AG09319 (cell line): ENCODE results near the gene ARHGAP10.
A peak's percentile ranks its signal among the peaks of the same experiment; 100 is the strongest.

Experiments used
- DNase-seq: peaks from one replicate; pipeline ENCODE4 v3.0.0-alpha.2; 2010; ENCODE audit warnings: low read depth; ENCODE audit errors: extremely low read depth
- TF ChIP-seq, protein P1 (sequence below): IDR thresholded peaks from 2 replicates; pipeline ENCODE4 v1.5.1; 2011; ENCODE audit warnings: low read depth, mild to moderate bottlenecking, inconsistent platforms, low read length, moderate library complexity

ARHGAP10 gene

DNA sequence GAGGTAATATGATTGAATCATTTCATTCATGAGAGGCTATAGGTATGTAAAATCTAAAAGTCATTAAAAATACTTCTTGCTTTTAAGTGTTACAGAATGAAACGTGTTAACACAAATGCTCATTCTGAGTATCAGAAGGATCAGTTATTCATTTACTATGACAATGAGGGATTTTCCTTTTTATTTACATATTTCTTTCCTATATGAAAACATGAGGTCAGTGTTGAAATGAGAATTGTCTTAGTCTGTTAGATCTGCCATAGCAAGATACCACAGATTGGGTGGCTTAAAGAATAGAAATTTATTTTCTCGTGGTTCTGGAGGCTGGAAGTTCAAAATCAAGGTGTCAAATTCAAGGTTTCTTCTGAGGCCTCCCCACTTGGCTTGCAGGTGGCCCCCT lies 181.2 kb downstream of the ARHGAP10 start:
- TF ChIP-seq, protein P1, sequence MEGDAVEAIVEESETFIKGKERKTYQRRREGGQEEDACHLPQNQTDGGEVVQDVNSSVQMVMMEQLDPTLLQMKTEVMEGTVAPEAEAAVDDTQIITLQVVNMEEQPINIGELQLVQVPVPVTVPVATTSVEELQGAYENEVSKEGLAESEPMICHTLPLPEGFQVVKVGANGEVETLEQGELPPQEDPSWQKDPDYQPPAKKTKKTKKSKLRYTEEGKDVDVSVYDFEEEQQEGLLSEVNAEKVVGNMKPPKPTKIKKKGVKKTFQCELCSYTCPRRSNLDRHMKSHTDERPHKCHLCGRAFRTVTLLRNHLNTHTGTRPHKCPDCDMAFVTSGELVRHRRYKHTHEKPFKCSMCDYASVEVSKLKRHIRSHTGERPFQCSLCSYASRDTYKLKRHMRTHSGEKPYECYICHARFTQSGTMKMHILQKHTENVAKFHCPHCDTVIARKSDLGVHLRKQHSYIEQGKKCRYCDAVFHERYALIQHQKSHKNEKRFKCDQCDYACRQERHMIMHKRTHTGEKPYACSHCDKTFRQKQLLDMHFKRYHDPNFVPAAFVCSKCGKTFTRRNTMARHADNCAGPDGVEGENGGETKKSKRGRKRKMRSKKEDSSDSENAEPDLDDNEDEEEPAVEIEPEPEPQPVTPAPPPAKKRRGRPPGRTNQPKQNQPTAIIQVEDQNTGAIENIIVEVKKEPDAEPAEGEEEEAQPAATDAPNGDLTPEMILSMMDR, result no peak
- DNase-seq, result no peak

DNA sequence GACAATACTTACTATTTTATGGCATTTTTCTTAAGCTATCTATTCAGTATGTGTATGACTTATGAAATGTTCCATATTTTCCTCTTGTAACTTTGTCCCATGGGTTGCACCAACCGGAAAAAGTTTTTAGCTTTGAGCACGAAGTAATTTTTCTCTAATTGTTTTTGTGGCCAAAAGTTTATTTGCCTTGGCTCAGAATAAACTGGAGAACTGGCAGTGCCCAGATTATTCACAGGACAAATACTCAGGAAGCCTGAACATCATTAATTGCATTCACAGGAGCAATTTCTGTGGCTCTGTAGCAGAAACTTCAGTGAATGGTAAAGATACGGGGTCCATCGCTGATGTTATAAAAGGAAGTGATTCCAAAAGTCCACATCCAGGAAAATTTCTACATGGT lies 184.5 kb downstream of the ARHGAP10 start:
- DNase-seq, result peak; percentile 7
- TF ChIP-seq, protein P1, result no peak

DNA sequence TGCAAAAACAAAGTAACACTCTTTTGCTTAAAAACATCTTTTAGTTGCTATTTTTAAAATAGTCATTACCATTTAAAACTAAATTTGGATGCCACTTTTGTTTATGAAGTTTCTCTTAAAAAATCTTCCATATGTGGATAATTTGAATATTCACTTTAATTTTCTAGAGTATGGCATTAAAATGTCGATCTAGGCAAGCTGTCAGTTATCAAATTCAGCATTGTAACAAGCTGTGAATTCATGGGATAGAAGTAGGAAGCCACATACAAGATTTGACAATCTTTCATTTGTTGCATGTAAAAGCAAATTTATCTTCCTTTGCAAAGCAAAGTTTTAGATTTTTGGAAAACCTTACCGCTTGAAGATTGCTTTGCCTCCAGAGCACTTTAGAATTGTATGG lies 191.5 kb downstream of the ARHGAP10 start:
- DNase-seq, result no peak
- TF ChIP-seq, protein P1, result no peak

DNA sequence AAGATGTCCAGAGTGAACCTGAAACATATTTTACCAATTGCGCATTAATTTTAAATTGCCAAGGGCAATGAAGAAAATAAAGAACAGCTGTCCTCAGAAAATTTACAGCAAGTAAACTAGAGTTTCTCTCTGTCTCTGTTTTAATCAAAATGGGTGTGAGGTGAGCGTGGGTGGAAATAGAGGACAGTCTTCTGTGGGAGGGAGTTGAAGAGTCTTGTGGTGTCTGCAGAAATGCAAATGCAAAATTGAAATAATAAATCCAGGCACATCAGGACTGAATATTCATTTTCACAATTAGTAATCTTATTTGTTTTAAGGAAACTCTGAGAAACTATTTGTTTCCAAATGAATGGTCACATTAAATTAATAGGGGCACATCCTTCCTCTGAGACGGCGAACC lies 192.0 kb downstream of the ARHGAP10 start:
- TF ChIP-seq, protein P1, result no peak

DNA sequence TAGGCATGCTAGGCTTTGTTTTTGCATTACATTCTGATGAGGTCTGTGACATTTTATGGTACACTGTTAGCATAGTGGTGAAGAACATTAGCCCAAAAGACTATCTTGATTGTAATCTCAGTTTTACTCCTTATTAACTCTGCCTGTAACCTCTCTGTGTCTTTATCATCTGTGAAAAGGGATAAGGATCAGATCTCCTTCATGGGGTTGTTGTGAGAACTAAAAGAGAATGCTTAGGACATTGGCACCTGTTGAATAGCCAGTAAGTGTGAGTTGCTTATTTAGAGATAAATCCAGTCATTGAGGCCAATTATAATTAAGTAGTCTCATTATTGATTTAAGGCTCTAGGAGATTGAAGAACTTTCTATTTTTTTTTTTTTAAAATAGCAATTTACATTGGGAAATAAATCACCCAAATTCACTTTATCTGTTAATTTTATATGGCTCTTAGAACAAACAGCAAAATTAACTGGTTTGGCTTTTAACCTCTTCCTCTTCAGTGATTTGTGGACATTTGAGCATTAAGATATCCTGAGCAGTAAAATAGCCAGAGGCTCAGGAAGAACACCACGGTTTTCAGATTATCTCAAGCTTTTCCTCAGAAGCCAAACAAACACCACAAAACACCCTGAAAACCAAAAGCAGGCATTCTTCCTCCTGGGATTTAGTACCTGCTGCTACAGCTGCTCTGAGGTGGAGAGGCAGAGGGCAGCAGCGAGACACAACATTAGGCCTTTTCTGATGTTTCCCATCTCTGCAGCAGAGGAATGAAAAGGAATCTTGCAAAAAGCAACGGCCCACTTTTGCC lies 192.9 kb downstream of the ARHGAP10 start:
- TF ChIP-seq, protein P1, result peak; percentile 44
- no peak for DNase-seq

More for the DNA sequence above, 192.0 kb downstream of the ARHGAP10 start:
- no peak for DNase-seq

DNA sequence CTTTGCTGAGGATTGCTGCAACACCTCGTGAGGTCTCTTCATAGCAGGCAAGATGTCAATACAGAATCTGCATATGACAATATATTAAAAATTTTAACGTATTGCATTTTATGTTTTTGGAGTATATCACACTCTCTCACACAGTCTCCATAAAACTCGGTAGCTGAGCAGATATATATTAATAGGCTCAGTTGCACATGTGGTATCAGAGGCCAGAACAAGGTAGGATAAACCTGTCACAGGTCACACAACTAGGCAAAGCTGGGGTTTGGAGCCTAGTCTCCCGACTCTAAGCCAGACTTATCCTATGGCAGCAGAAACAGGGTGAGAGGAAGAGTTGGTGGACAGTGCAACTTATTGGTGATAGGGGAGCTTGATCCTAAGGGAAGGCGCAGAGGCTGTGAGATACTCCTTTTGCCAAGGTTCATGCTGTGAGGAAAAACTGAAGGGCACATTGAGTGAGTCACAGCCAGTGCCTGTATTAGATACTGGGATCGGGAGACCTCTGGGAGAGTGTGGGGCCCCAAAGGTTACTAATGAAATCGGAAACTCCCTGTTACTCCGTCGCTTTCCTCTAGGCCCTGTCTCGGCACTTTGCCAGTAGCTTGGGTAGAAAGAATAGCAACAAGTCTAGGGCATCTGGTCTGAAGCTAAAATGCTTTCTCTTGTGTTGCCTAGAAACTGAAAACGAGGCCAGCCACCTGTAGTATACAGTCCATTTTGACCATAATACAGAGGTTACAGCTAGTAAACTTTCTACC lies 195.7 kb downstream of the ARHGAP10 start:
- TF ChIP-seq, protein P1, result no peak
- no peak for DNase-seq

DNA sequence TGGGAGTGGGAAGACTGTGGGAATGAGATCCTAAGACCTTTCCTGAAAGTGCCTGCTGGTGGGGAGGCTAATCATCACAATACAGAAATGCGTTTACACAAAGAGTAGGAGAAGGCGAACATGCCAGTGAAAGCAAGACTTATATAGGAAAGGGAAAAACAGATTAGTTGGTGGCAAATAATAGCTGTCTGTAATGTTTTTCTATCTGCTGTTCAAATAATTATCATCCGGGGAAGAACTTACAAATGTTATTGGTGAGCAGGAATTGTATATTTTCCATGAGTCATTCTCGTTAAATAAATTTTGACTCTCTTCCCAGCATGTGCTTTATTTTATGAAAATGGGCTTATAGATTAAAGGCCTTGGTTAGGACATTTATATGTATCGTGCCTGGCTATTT lies 196.5 kb downstream of the ARHGAP10 start:
- DNase-seq, result no peak
- TF ChIP-seq, protein P1, result no peak
